CD4-positive, alpha-beta memory T cell (primary cell): ENCODE measurements around the gene SHC3. TPM values are rescaled to one million over a fixed set of nuclear protein-coding genes. Genes with fewer than 3 reads are reported as not detected.

Experiments
- CTCF ChIA-PET: fragments of 350-600 bp; sonication (Branson Sonifier 250); formaldehyde crosslinking; loops from one replicate; lab custom pipeline; 2021; ENCODE audit warnings: inconsistent platforms; ENCODE audit not compliant: partially characterized antibody; lab: Charles Lee
- POLR2A ChIA-PET: fragments of 350-600 bp; sonication (Branson Sonifier 250); formaldehyde crosslinking; loops from one replicate; lab custom pipeline; 2021; ENCODE audit not compliant: partially characterized antibody; lab: Charles Lee
- DNase-seq, 5 donors: peaks; one replicate each; pipeline versions ENCODE4 v3.0.0 to v3.0.0-alpha.2; 2020 to 2022; ENCODE audit warnings: mixed read lengths in 1 of 5
- H3K27ac ChIP-seq: one replicate; pipeline ENCODE4 v1.7.0; 2013; ENCODE audit warnings: low read depth, low read length
- H3K27me3 ChIP-seq: 2 replicates; pipeline ENCODE4 v1.7.0; 2013; ENCODE audit warnings: mild to moderate bottlenecking, low read length, moderate library complexity; ENCODE audit not compliant: insufficient read depth
- H3K36me3 ChIP-seq: 2 replicates; pipeline ENCODE4 v1.7.0; 2013; ENCODE audit warnings: mild to moderate bottlenecking, low read length, moderate library complexity; ENCODE audit not compliant: insufficient read depth
- H3K4me1 ChIP-seq: 2 replicates; pipeline ENCODE4 v1.7.0; 2013; ENCODE audit warnings: mild to moderate bottlenecking, low read length, moderate library complexity; ENCODE audit not compliant: insufficient read depth
- H3K4me3 ChIP-seq, 2 donors: one replicate each; pipeline ENCODE4 v1.7.0; 2013; ENCODE audit warnings: low read length in 2 of 2, mild to moderate bottlenecking in 1 of 2
- H3K9me3 ChIP-seq, 2 donors: one replicate each; pipeline ENCODE4 v1.7.0; 2013; ENCODE audit warnings: low read length in 2 of 2, control low read depth in 1 of 2; ENCODE audit not compliant: control insufficient read depth in 1 of 2
- H3K27ac Mint-ChIP-seq, 7 donors: one replicate each; pipeline ENCODE4 v1.8.0; 2020 to 2021; ENCODE audit warnings: mixed read lengths in 7 of 7, mild to moderate bottlenecking in 6 of 7, inconsistent platforms in 3 of 7, moderate library complexity in 3 of 7
- H3K27me3 Mint-ChIP-seq, 2 donors: one replicate each; pipeline ENCODE4 v1.8.0; 2020 to 2021; ENCODE audit warnings: mixed read lengths in 2 of 2
- H3K36me3 Mint-ChIP-seq, 2 donors: one replicate each; pipeline ENCODE4 v1.8.0; 2020 to 2021; ENCODE audit warnings: mixed read lengths in 2 of 2, inconsistent platforms in 1 of 2, mild to moderate bottlenecking in 1 of 2
- H3K4me1 Mint-ChIP-seq, 4 donors: one replicate each; pipeline ENCODE4 v1.8.0; 2020 to 2021; ENCODE audit warnings: mixed read lengths in 4 of 4, mild to moderate bottlenecking in 1 of 4
- H3K4me3 Mint-ChIP-seq, 8 donors: one replicate each; pipeline ENCODE4 v1.8.0; 2020 to 2021; ENCODE audit warnings: mixed read lengths in 8 of 8, mild to moderate bottlenecking in 7 of 8, moderate library complexity in 6 of 8, inconsistent platforms in 3 of 8
- H3K9me3 Mint-ChIP-seq, 8 donors: one replicate each; pipeline ENCODE4 v1.8.0; 2020 to 2021; ENCODE audit warnings: mixed read lengths in 8 of 8, mild to moderate bottlenecking in 5 of 8, inconsistent platforms in 3 of 8, moderate library complexity in 1 of 8
- intact Hi-C: fragments of 100-400 bp; cut with micrococcal nuclease; formaldehyde crosslinking; loops from one replicate; pipeline ENCODE4 v1.15.1; 2023
- polyA plus RNA-seq, 2 donors: library from polyadenylated mRNA; unstranded; fragments of 300-500 nt; fragmentation: Illumina TruSeq; gene quantifications; one replicate each; pipeline ENCODE4 v1.2.3, GENCODE V29; 2021
- total RNA-seq, 2 experiments: library from RNA; stranded (reverse); gene quantifications; one replicate each; pipeline ENCODE4 v1.2.3, GENCODE V29; 2021

SHC3 gene
- total and polyA plus RNA-seq, 4 experiments from 2014 or later = 0.06 TPM; not detected in 3

DNA sequence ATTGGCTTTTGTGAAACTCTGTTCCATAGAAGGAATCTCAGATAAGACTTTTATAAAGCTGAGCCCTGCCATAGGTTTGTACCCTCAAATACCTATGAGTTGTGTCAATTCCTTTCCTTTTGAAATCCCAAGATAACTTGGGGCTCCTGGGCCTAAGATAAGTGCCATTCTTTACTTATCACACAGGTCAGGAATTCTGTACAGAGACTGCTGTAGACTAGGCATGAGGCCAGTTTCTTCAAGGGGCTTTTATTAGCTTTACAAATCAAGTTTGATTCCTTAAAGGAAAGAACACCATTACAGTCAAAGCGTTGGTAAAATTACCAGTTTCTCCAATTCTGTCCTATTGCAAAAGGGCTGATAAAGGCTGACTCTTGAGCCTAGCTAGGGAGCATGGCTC lies 39.2 kb downstream of the SHC3 start:
- Mint-ChIP-seq H3K27ac (no peak overlapping the region), H3K36me3 (no peaks in the 10 kb centered on the region), H3K4me1 (no peaks in the 10 kb centered on the region), H3K27me3 (peaks cover 0 to 13% of the 10 kb centered on the region in 2 donors), H3K9me3 (peaks cover 0 to 14% (median 0%) of the 10 kb centered on the region in 8 donors), H3K4me3 (no peak overlapping the region)
- intact Hi-C loops = no loop called here
- no peaks in the 10 kb centered on the region for H3K4me1 ChIP-seq
- no peak for DNase-seq
- POLR2A ChIA-PET = no interaction called here
- H3K4me3 ChIP-seq = no peak overlapping the region
- no peaks in the 10 kb centered on the region for H3K36me3 ChIP-seq
- no peak overlapping the region for H3K27ac ChIP-seq
- CTCF ChIA-PET = no interaction called here
- no peaks in the 10 kb centered on the region for H3K27me3 ChIP-seq
- H3K9me3 ChIP-seq = peaks cover 0 to 3% of the 10 kb centered on the region in 2 donors

DNA sequence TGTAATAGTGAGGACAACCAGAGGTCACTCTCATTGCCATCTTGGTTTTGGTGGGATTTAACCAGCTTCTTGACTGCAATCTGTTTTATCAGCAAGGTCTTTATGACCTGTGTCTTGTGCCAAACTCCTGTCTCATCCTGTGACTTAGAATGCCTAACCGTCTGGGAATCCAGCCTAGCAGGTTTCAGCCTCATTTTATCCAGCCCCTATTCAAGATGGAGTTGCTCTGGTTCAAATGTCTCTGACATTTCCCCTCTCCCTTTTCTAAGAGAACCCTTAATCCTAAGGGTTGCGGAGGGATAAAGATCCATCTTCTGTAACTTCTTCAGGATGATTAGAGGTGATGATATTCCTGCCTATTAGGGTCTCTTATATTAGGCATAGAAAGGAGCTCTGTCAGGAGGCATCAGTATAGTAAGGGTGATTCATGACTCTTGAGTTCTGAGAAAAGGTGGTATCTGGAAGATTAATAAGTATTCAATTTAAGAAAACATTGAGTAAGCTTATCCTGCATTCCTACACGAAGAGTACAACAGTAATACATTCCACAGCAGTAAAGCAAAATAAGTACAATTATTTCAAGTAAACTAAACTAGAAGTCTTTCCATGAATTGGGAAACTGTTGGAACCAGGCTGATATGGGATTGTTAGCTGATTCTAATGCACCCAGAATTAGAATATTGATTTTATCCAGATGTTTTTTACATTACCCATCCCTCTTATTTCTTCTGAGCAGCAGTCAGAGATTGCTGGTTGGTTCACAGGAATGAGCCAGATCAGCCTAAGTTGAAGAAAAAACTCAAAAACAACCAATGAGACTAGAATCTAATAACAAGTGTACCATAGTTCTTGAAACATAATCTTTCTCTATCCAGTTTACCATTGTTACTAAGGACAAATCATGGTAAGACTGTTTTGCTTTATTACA lies 39.9 kb downstream of the SHC3 start:
- intact Hi-C loops = no loop called here
- no peak overlapping the region for H3K4me3 Mint-ChIP-seq
- H3K27me3 Mint-ChIP-seq = peaks cover 0 to 13% of the 10 kb centered on the region in 2 donors
- CTCF ChIA-PET = no interaction called here
- no peaks in the 10 kb centered on the region for H3K27me3 ChIP-seq
- H3K4me1 Mint-ChIP-seq = no peaks in the 10 kb centered on the region
- H3K4me1 ChIP-seq = no peaks in the 10 kb centered on the region
- H3K36me3 ChIP-seq = no peaks in the 10 kb centered on the region
- POLR2A ChIA-PET = no interaction called here
- H3K36me3 Mint-ChIP-seq = no peaks in the 10 kb centered on the region
- peaks cover 0 to 19% (median 3%) of the 10 kb centered on the region in 8 donors for H3K9me3 Mint-ChIP-seq
- H3K9me3 ChIP-seq = peaks cover 0 to 5% of the 10 kb centered on the region in 2 donors
- DNase-seq = no peak
- H3K4me3 ChIP-seq = no peak overlapping the region
- H3K27ac ChIP-seq = no peak overlapping the region
- H3K27ac Mint-ChIP-seq = peak overlapping the region in 1 of 7 donors; percentile 60

DNA sequence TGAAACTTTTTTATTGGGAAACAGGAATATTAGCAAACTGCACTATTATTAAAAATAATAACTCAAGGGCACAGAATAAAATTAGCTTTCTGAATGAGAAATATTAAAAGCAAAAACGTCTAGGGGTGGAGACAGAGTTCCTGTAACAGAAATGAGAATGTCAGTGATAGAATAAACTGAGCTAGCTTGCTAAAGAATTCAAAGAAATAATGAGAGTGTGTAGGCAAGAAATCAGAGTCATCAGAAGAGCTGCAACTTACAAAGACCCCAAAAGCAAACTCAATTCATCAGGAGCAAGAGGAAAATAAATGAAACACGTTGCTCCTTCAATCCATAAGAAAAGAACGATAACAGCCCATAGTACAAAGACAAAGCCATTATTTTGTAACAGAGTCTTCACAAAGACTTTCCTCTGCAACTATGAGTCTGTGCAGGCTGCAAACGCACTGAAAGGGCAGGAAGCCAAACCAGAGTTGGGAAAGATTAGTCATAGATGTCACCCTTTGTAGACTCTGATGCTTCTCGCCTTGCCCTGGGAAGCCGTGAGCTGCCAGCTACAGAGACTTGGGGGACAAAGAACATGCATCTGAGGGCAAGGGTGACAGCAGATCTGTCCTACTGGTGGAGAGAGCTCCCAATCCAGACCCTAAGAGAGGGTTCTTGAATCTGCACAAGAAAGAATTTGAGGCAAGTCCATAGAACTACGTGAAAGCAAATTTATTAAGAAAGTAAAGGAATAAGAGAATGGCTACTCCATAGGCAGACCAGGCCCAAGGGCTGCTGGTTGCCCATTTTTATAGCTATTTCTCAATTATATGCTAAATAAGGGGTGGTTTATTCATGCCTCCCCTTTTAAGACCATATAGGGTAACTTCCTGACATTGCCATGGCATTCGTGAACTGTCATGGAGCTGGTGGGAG lies 40.8 kb downstream of the SHC3 start:
- POLR2A ChIA-PET = no interaction called here
- H3K4me1 Mint-ChIP-seq = no peaks in the 10 kb centered on the region

DNA sequence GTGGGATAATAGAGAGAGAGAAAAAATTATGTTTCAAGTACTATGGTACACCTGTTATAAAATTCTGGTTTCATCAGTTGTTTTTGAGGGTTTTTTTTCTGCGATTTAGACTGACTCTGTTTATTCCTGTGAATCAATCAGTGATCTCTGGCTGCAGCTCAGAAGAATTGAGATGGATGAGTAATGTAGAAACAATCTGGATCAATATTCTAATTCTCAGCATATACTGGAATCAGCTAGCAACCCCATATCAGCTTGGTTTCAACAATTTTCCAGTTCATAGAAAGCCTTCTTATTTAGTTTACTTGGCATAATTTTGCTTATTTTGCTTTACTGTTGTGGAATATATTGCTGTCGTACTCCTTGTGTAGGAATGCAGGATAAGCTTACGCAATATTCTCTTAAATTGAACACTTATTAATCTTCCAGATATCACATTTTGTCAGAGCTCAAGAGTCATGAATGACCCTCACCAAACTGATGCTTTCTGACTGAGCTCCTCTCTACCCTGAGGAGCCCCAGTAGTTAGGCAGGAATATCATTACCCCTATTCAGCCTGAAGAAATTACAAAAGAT lies 42.9 kb downstream of the SHC3 start:
- peaks cover 0 to 22% (median 19%) of the 10 kb centered on the region in 8 donors for H3K9me3 Mint-ChIP-seq
- no peaks in the 10 kb centered on the region for H3K27me3 ChIP-seq
- CTCF ChIA-PET = no interaction called here
- H3K27ac Mint-ChIP-seq = no peak overlapping the region
- H3K36me3 ChIP-seq = no peaks in the 10 kb centered on the region
- no peaks in the 10 kb centered on the region for H3K36me3 Mint-ChIP-seq
- peaks cover 0 to 14% of the 10 kb centered on the region in 2 donors for H3K27me3 Mint-ChIP-seq
- peaks cover 0 to 5% of the 10 kb centered on the region in 2 donors for H3K9me3 ChIP-seq
- POLR2A ChIA-PET = no interaction called here
- intact Hi-C loops = no loop called here
- no peak overlapping the region for H3K27ac ChIP-seq
- no peak overlapping the region for H3K4me3 Mint-ChIP-seq
- no peaks in the 10 kb centered on the region for H3K4me1 Mint-ChIP-seq
- no peak overlapping the region for H3K4me3 ChIP-seq
- no peaks in the 10 kb centered on the region for H3K4me1 ChIP-seq
- no peak for DNase-seq

More for the DNA sequence above, 40.8 kb downstream of the SHC3 start:
- CTCF ChIA-PET = no interaction called here
- Mint-ChIP-seq H3K4me3 (no peak overlapping the region), H3K27me3 (peaks cover 0 to 16% of the 10 kb centered on the region in 2 donors), H3K36me3 (no peaks in the 10 kb centered on the region), H3K9me3 (peaks cover 0 to 21% (median 10%) of the 10 kb centered on the region in 8 donors), H3K27ac (no peak overlapping the region)
- Histone ChIP-seq H3K27ac (no peak overlapping the region), H3K4me1 (no peaks in the 10 kb centered on the region), H3K9me3 (peaks cover 0 to 5% of the 10 kb centered on the region in 2 donors), H3K27me3 (no peaks in the 10 kb centered on the region), H3K4me3 (no peak overlapping the region), H3K36me3 (no peaks in the 10 kb centered on the region)
- DNase-seq = no peak
- intact Hi-C loops = no loop called here

DNA sequence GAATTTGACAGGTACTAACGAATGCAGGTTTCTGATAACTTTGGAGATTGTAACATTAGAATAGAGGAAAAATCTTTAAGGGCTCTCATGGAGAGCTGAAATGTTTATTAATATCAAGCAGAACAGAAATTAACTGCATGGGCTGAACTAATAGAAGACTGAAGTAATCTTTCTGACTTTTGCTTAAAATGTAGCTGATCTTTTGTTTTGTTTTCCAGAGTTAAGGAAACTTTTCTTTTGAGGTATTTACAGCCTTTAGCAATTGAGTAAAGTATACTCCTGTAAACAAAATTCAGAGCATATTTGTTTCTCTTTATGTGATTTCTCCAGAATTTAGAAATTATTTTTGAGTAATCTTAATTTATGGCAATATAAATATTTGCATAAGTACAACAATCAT lies 43.9 kb downstream of the SHC3 start:
- Mint-ChIP-seq H3K4me1 (no peaks in the 10 kb centered on the region), H3K4me3 (no peak overlapping the region), H3K9me3 (peaks cover 2 to 25% (median 20%) of the 10 kb centered on the region in 8 donors), H3K36me3 (no peaks in the 10 kb centered on the region), H3K27ac (no peak overlapping the region), H3K27me3 (peaks cover 7 to 11% of the 10 kb centered on the region in 2 donors)
- ChIA-PET CTCF (no interaction called here), POLR2A (no interaction called here)
- Histone ChIP-seq H3K4me1 (no peaks in the 10 kb centered on the region), H3K27me3 (no peaks in the 10 kb centered on the region), H3K4me3 (no peak overlapping the region), H3K27ac (no peak overlapping the region), H3K36me3 (no peaks in the 10 kb centered on the region), H3K9me3 (peaks cover 0 to 5% of the 10 kb centered on the region in 2 donors)
- no peak for DNase-seq
- intact Hi-C loops = no loop called here

DNA sequence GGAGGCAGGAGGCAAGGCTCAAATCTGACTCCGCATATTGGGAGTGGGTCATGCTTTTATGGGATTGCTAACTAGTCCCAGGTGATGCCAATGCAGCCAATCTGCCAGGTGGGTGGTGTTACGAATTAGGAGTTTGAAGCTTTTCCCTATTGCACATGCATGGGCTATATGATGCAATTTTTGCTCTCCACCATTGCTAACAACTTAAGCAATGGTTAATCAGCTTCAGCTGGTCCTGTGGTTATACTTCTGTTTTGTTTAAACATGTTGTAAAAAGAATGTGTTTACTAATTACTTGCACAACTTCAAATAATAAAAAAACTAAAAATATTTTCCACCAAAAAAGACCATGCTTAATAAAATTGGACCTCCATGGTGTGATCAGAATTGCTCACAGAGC lies 55.7 kb downstream of the SHC3 start:
- Mint-ChIP-seq H3K27me3 (peaks cover 8 to 12% of the 10 kb centered on the region in 2 donors), H3K36me3 (no peaks in the 10 kb centered on the region), H3K27ac (no peak overlapping the region), H3K4me3 (no peak overlapping the region), H3K9me3 (peaks cover 0 to 25% (median 5%) of the 10 kb centered on the region in 8 donors), H3K4me1 (no peaks in the 10 kb centered on the region)
- DNase-seq = no peak
- Histone ChIP-seq H3K4me3 (no peak overlapping the region), H3K36me3 (no peaks in the 10 kb centered on the region), H3K4me1 (no peaks in the 10 kb centered on the region), H3K27me3 (no peaks in the 10 kb centered on the region), H3K9me3 (peaks cover 0 to 4% of the 10 kb centered on the region in 2 donors), H3K27ac (no peak overlapping the region)
- ChIA-PET CTCF (no interaction called here), POLR2A (no interaction called here)
- intact Hi-C loops = no loop called here

DNA sequence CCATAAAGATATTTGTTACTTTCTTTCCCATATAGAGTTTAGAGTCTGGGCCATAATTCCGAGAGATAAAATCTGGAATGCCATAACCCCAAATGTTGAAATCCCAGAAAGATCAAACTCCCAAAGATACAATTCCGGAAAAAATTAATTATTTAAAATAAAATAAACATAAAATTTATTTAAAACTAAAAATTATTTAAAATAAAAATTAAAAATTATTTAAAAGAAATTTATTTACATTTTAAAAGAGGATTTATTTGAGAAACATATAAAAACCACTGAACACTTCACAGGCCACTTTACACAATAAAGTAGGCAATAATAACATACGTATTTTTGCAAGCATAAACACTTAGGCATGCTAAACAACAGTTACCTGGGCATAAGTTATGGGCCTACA lies 57.9 kb downstream of the SHC3 start:
- no peak overlapping the region for H3K27ac Mint-ChIP-seq
- Histone ChIP-seq H3K27ac (no peak overlapping the region), H3K36me3 (no peaks in the 10 kb centered on the region), H3K4me3 (no peak overlapping the region), H3K27me3 (no peaks in the 10 kb centered on the region), H3K4me1 (no peaks in the 10 kb centered on the region), H3K9me3 (no peaks in the 10 kb centered on the region)
- POLR2A ChIA-PET = no interaction called here
- no peak overlapping the region for H3K4me3 Mint-ChIP-seq
- peaks cover 0 to 7% (median 3%) of the 10 kb centered on the region in 8 donors for H3K9me3 Mint-ChIP-seq
- DNase-seq = no peak
- peaks cover 7 to 13% of the 10 kb centered on the region in 2 donors for H3K27me3 Mint-ChIP-seq
- no peaks in the 10 kb centered on the region for H3K4me1 Mint-ChIP-seq
- intact Hi-C loops = no loop called here
- CTCF ChIA-PET = no interaction called here
- no peaks in the 10 kb centered on the region for H3K36me3 Mint-ChIP-seq
